GM12878 (cell line): ENCODE results near the gene RAPGEF1. TPM values are rescaled to one million over a fixed set of nuclear protein-coding genes. Genes with fewer than 3 reads are reported as not detected.

Experiments used
- ATAC-seq: fragments of 200-7000 bp; cut with Tn5 transposase; 3 replicates; pipeline ENCODE4 v1.9.1; 2020; ENCODE audit warnings: mild to moderate bottlenecking, moderate library complexity
- BruUV-seq: library from RNA; stranded (reverse); fragments of 400-500 nt; replicated peaks from 2 replicates; lab custom pipeline; 2021; lab: Mats Ljungman, UMichigan
- CTCF ChIA-PET: fragments of 300-600 bp; sonication (Branson Sonifier 250); formaldehyde crosslinking; extraction: SDS; loops from one replicate; lab custom pipeline; 2021; ENCODE audit warnings: inconsistent platforms; lab: Yijun Ruan, JAX
- POLR2A ChIA-PET: fragments of 350-600 bp; formaldehyde crosslinking; extraction: SDS; loops from one replicate; lab custom pipeline; 2021; ENCODE audit warnings: inconsistent platforms; lab: Charles Lee
- RAD21 ChIA-PET: fragments of 300-600 bp; sonication (Branson Sonifier 250); formaldehyde crosslinking; loops from one replicate; lab custom pipeline; 2023; ENCODE audit warnings: antibody characterized with exemption; ENCODE audit not compliant: unreplicated experiment; lab: Charles Lee
- SMC1A ChIA-PET: fragments of 300-600 bp; sonication (Branson Sonifier 250); formaldehyde crosslinking; loops from one replicate; lab custom pipeline; 2023; ENCODE audit not compliant: unreplicated experiment, uncharacterized antibody; lab: Charles Lee
- DNase-seq: peaks from one replicate; pipeline ENCODE4 v3.0.0-alpha.2; 2011; ENCODE audit warnings: low read depth, low spot score
- FAIRE-seq: peaks from 3 replicates; lab custom pipeline; 2011; peaks lifted over from hg19 to GRCh38; lab: Jason Lieb, UNC
- H2AFZ ChIP-seq: 2 replicates; pipeline ENCODE4 v1.6.0; 2011; ENCODE audit warnings: low read depth, low read length, control low read depth; ENCODE audit not compliant: control insufficient read depth
- H3K27ac ChIP-seq: 2 replicates; pipeline ENCODE4 v1.5.1; 2011; ENCODE audit warnings: control low read depth; ENCODE audit not compliant: control insufficient read depth, insufficient read depth
- H3K27me3 ChIP-seq, 2 experiments: replicated peaks in 1 of 2; 2 replicates each; pipeline versions ENCODE4 v1.6.0 to v1.6.1; 2011; ENCODE audit warnings: low read length in 1 of 2; ENCODE audit not compliant: control insufficient read depth in 2 of 2, insufficient read depth in 2 of 2
- H3K36me3 ChIP-seq, 2 experiments: 2 replicates each; pipeline ENCODE4 v1.5.1; 2011; ENCODE audit warnings: low read length in 1 of 2; ENCODE audit not compliant: control insufficient read depth in 2 of 2, insufficient read depth in 2 of 2
- H3K4me1 ChIP-seq: 2 replicates; pipeline ENCODE4 v1.6.1; 2011; ENCODE audit warnings: mild to moderate bottlenecking, low read length, moderate library complexity, mixed read lengths; ENCODE audit not compliant: control insufficient read depth, insufficient read depth
- H3K4me2 ChIP-seq: 2 replicates; pipeline ENCODE4 v1.6.0; 2011; ENCODE audit warnings: control low read depth; ENCODE audit not compliant: control insufficient read depth, insufficient read depth
- H3K4me3 ChIP-seq: fragments of 200-600 bp; sonication (generic); 2 replicates; pipeline ENCODE4 v1.5.1; 2016
- H3K79me2 ChIP-seq: 2 replicates; pipeline ENCODE4 v1.6.0; 2011; ENCODE audit warnings: low read length; ENCODE audit not compliant: control insufficient read depth, insufficient read depth
- H3K9ac ChIP-seq: 2 replicates; pipeline ENCODE4 v1.8.0; 2011; ENCODE audit warnings: low read length, control low read depth, mixed read lengths; ENCODE audit not compliant: control insufficient read depth, insufficient read depth
- H3K9me3 ChIP-seq: replicated peaks from 3 replicates; pipeline ENCODE4 v1.5.1; 2011; ENCODE audit warnings: mild to moderate bottlenecking, low read length; ENCODE audit not compliant: control insufficient read depth, insufficient read depth
- H4K20me1 ChIP-seq: 2 replicates; pipeline ENCODE4 v1.6.0; 2011; ENCODE audit not compliant: control insufficient read depth, insufficient read depth
- BHLHE40 ChIP-seq, 2 experiments: fragments of 450-650 bp in 1 of 2; IDR thresholded peaks; 2 replicates each; pipeline ENCODE4 v1.6.1; 2011 to 2017; ENCODE audit warnings: low read depth in 2 of 2, borderline replicate concordance in 1 of 2, improper control_type of control experiment in 1 of 2, low read length in 1 of 2, mild to moderate bottlenecking in 1 of 2
- JUNB ChIP-seq: IDR thresholded peaks from 2 replicates; pipeline ENCODE4 v1.6.1; 2016; ENCODE audit warnings: antibody characterized with exemption, mild to moderate bottlenecking
- KAT2A ChIP-seq: conservative IDR thresholded peaks from 2 replicates; pipeline ENCODE4 v1.6.1; 2011; ENCODE audit warnings: low read depth, low read length; ENCODE audit not compliant: control insufficient read depth
- MYB ChIP-seq: fragments of 150-350 bp; IDR thresholded peaks from 2 replicates; pipeline ENCODE4 v1.6.1; 2014; ENCODE audit warnings: mild to moderate bottlenecking, low read depth, low read length, borderline replicate concordance
- NFIC ChIP-seq: IDR thresholded peaks from 2 replicates; pipeline ENCODE4 v1.6.1; 2012; ENCODE audit warnings: low read depth, mild to moderate bottlenecking, inconsistent platforms, low read length, moderate library complexity
- POLR2A ChIP-seq: IDR thresholded peaks from 2 replicates; pipeline ENCODE4 v1.6.1; 2011; ENCODE audit warnings: low read depth, mild to moderate bottlenecking, low read length
- ZNF24 ChIP-seq: fragments of 450-650 bp; IDR thresholded peaks from 2 replicates; pipeline ENCODE4 v1.6.1; 2017; ENCODE audit warnings: antibody characterized with exemption, mild to moderate bottlenecking
- ZNF592 ChIP-seq: fragments of 450-650 bp; IDR thresholded peaks from 2 replicates; pipeline ENCODE4 v1.6.1; 2017; ENCODE audit warnings: mild to moderate bottlenecking, moderate library complexity
- WGBS: methylation state at CpG from one replicate; pipeline ENCODE4 v1.1.6; 2016; ENCODE audit warnings: low lambda C conversion rate; ENCODE audit not compliant: insufficient replicate concordance, insufficient coverage; ENCODE audit errors: missing lambda C conversion rate; 5-methylcytosine and 5-hydroxymethylcytosine counted together
- in situ Hi-C: fragments of 300-500 bp; cut with MboI; formaldehyde crosslinking; loops from 9 replicates; pipeline ENCODE4 v1.14.3; 2018; ENCODE audit warnings: mixed read lengths
- intact Hi-C: fragments of 100-400 bp; cut with micrococcal nuclease; formaldehyde crosslinking; loops from one replicate; pipeline ENCODE4 v1.14.2; 2022; ENCODE audit not compliant: unreplicated experiment
- polyA plus RNA-seq, 11 experiments: library from polyadenylated mRNA; depleted of rRNA in 4 of 11; unstranded in 6 of 11; stranded (reverse) in 5 of 11; fragments of >200 nt; fragmentation: Nextera tagmentation in 4 of 11; fragmentation: Illumina TruSeq in 1 of 11; extraction: Ambion mirVana in 4 of 11; extraction: Trizol in 1 of 11; gene quantifications; 1 replicate in 1 of 11; 2 replicates in 10 of 11; pipeline versions ENCODE4 v1.2.1 to v1.2.3, GENCODE V29; 2011 to 2016; ENCODE audit warnings: inconsistent platforms in 2 of 11, missing spikeins in 2 of 11, low read depth in 1 of 11
- total RNA-seq, 4 experiments: library from RNA; depleted of rRNA in 3 of 4; stranded (reverse); fragments of >200 nt in 3 of 4; fragmentation: Illumina TruSeq in 1 of 4; extraction: Trizol in 1 of 4; gene quantifications; 2 replicates each; pipeline versions ENCODE4 v1.2.1 to v1.2.3, GENCODE V29; 2013 to 2021
- TF ChIP-seq, protein P1 (sequence below): fragments of 450-650 bp; IDR thresholded peaks from 2 replicates; pipeline ENCODE4 v1.6.1; 2017; ENCODE audit warnings: mild to moderate bottlenecking

Gene RAPGEF1
- total and polyA plus RNA-seq, 10 of the 15 experiments (the other 5 are each of a cell fraction or from before 2014, with no cell fraction given): 0.42 to 113 (median 45.9) TPM

DNA sequence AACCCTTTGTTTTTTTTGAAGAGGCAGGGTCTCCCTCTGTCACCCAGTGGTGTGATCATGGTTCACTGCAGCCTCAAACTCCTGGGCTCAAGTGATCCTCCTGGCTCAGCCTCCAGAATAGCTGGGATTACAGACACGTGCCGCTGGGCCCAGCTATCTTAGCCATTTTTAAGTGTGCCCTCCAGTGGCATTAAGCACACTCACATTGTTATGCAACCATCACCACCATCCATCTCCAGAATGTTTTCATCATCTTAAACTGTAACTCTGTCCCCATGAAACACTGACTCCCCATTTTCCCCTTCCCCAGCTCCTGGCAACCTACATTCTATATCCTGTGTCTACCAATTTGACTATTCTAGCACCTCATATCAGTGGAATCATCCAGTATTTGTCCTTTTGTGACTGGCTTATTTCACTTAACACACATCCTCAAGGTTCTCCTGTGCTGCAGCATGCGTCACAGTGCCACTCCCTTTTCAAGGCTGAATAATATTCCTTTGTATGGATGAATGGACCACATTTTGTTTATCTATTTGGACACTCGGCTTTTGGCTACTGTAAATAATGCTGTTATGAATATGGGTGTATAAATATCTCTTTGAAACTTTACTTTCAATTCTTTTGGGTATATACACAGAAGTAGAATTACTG, 12.5 kb upstream of the RAPGEF1 start:
- Histone ChIP-seq H3K27me3 (no peaks in the 10 kb centered on the region; a peak in 1 of 4 replicates), H4K20me1 (no peaks in the 10 kb centered on the region), H3K4me3 (no peak overlapping the region), H3K4me2 (no peak overlapping the region), H3K9ac (no peak overlapping the region), H3K36me3 (no peaks in the 10 kb centered on the region), H3K4me1 (no peaks in the 10 kb centered on the region), H3K79me2 (no peaks in the 10 kb centered on the region), H3K27ac (no peak overlapping the region), H3K9me3 (no peaks in the 10 kb centered on the region), H2AFZ (no peak overlapping the region)
- ChIA-PET RAD21 (no interaction called here), CTCF (interaction anchor here (0.6 to 1.6 kb wide), 5 partner anchors 9 to 443 kb away, joined by 3 to 5 read pairs (median 3); no protein-coding TSS in a partner anchor), SMC1A (interaction anchor here (1.0 kb wide), 1 partner anchor 9 kb away, joined by 4 read pairs; no protein-coding TSS in a partner anchor), POLR2A (no interaction called here)
- in situ Hi-C loops (no loop called here), intact Hi-C loops (no loop called here)
- no peak for ATAC-seq
- no TSS peak for BruUV-seq
- DNase-seq: no peak
- TF ChIP-seq JUNB: no peak
- no peak for TF ChIP-seq BHLHE40 (IDR thresholded peaks at IDR 0.05; ENCODE audit: borderline replicate concordance in 1 of 2, low read depth in 2 of 2, low read length in 1 of 2)
- no peak for FAIRE-seq
- WGBS: 60% methylated on average over 4 of the region's 4 CpGs

GRCh38 chr9:131748411-131748955, 8.6 kb upstream of the RAPGEF1 start:
- Histone ChIP-seq H2AFZ (no peak overlapping the region), H3K79me2 (no peaks in the 10 kb centered on the region), H4K20me1 (no peaks in the 10 kb centered on the region), H3K9me3 (no peaks in the 10 kb centered on the region), H3K27me3 (no peaks in the 10 kb centered on the region), H3K9ac (no peak overlapping the region), H3K4me3 (no peak overlapping the region), H3K4me2 (no peak overlapping the region), H3K27ac (no peak overlapping the region), H3K4me1 (peaks cover 11% of the 10 kb centered on the region), H3K36me3 (no peaks in the 10 kb centered on the region)
- no peak for FAIRE-seq
- ATAC-seq: no peak; the same call in 2 of the 3 replicates
- SMC1A ChIA-PET: interaction anchor here (1.1 kb wide), 1 partner anchor 157 kb away, joined by 3 read pairs; no protein-coding TSS in a partner anchor
- in situ Hi-C loops (no loop called here), intact Hi-C loops (loop anchor here (10.0 kb wide), 1 partner anchor 214 kb away; the partner anchor contains the start of gene UCK1)
- no peak for DNase-seq
- WGBS: 40% methylated on average over 5 of the region's 5 CpGs
- RAD21 ChIA-PET: no interaction called here
- POLR2A ChIA-PET: no interaction called here
- BruUV-seq: no TSS peak
- CTCF ChIA-PET: interaction anchor here (1.0 to 1.2 kb wide), 3 partner anchors 119 to 381 kb away, joined by 3 to 4 read pairs (median 3); no protein-coding TSS in a partner anchor
- TF ChIP-seq ZNF592: no peak
- TF ChIP-seq, protein P1, sequence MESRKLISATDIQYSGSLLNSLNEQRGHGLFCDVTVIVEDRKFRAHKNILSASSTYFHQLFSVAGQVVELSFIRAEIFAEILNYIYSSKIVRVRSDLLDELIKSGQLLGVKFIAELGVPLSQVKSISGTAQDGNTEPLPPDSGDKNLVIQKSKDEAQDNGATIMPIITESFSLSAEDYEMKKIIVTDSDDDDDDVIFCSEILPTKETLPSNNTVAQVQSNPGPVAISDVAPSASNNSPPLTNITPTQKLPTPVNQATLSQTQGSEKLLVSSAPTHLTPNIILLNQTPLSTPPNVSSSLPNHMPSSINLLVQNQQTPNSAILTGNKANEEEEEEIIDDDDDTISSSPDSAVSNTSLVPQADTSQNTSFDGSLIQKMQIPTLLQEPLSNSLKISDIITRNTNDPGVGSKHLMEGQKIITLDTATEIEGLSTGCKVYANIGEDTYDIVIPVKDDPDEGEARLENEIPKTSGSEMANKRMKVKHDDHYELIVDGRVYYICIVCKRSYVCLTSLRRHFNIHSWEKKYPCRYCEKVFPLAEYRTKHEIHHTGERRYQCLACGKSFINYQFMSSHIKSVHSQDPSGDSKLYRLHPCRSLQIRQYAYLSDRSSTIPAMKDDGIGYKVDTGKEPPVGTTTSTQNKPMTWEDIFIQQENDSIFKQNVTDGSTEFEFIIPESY: no peak
- TF ChIP-seq NFIC: no peak
- TF ChIP-seq KAT2A: no peak
- no peak for TF ChIP-seq MYB
- no peak for TF ChIP-seq POLR2A
- TF ChIP-seq ZNF24: no peak
